MG63 (cell line): ENCODE results near the gene TTC28. TPM values are rescaled to one million over a fixed set of nuclear protein-coding genes. Genes with fewer than 3 reads are reported as not detected.
"Not testable (repeated sequence)": the region's sequence is repeated elsewhere in the genome, so short reads cannot be mapped to it uniquely, and the experiment has no call there.

Experiments
- DNase-seq: peaks from one replicate; pipeline ENCODE4 v3.0.0-alpha.2; 2020
- H3K27me3 ChIP-seq: fragments of 250-450 bp; sonication (Bioruptor Pico); 2 replicates; pipeline ENCODE4 v1.5.1; 2020; ENCODE audit warnings: mild to moderate bottlenecking, moderate library complexity
- H3K36me3 ChIP-seq: fragments of 250-450 bp; sonication (Bioruptor Pico); 2 replicates; pipeline ENCODE4 v1.5.1; 2020; ENCODE audit warnings: mild to moderate bottlenecking, moderate library complexity
- H3K4me3 ChIP-seq: fragments of 250-450 bp; sonication (Bioruptor Pico); 2 replicates; pipeline ENCODE4 v1.5.1; 2020; ENCODE audit warnings: mild to moderate bottlenecking, moderate library complexity
- H3K9me3 ChIP-seq: fragments of 250-450 bp; sonication (Bioruptor Pico); 2 replicates; pipeline ENCODE4 v1.5.1; 2020; ENCODE audit warnings: mild to moderate bottlenecking, moderate library complexity
- total RNA-seq: library from RNA; depleted of rRNA; stranded (reverse); fragments of >200 nt; shearing (Covaris generic); gene quantifications from 2 replicates; pipeline ENCODE4 v1.2.3, GENCODE V29; 2014; ENCODE audit warnings: low replicate concordance

TTC28 gene
- total RNA-seq, 1 experiment from 2014 or later: 3.1 TPM

- DNase-seq: no peak
- Histone ChIP-seq H3K9me3 (no peaks in the 10 kb centered on the region), H3K27me3 (no peaks in the 10 kb centered on the region), H3K36me3 (no peaks in the 10 kb centered on the region), H3K4me3 (no peak overlapping the region)
Observed at GRCh38 chr22:28593299-28593698, 86.3 kb downstream of the TTC28 start.

GRCh38 chr22:28589102-28589750, 90.4 kb downstream of the TTC28 start:
- Histone ChIP-seq H3K36me3 (no peaks in the 10 kb centered on the region), H3K4me3 (no peak overlapping the region), H3K9me3 (no peaks in the 10 kb centered on the region; the same call in 1 of the 2 replicates), H3K27me3 (no peaks in the 10 kb centered on the region)
- no peak for DNase-seq

GRCh38 chr22:28585324-28585723, 94.3 kb downstream of the TTC28 start:
- Histone ChIP-seq H3K27me3 (no peaks in the 10 kb centered on the region), H3K4me3 (no peak overlapping the region), H3K36me3 (no peaks in the 10 kb centered on the region), H3K9me3 (no peaks in the 10 kb centered on the region; the same call in 1 of the 2 replicates)
- DNase-seq: no peak

- Histone ChIP-seq H3K27me3 (no peaks in the 10 kb centered on the region), H3K36me3 (no peaks in the 10 kb centered on the region), H3K4me3 (no peak overlapping the region), H3K9me3 (no peaks in the 10 kb centered on the region; the same call in 1 of the 2 replicates)
- DNase-seq: peak; percentile 8
Observed at GRCh38 chr22:28582806-28583205, 96.8 kb downstream of the TTC28 start.

- H3K27me3 ChIP-seq: no peaks in the 10 kb centered on the region
- no peaks in the 10 kb centered on the region; the same call in 1 of the 2 replicates for H3K9me3 ChIP-seq
- no peak overlapping the region for H3K4me3 ChIP-seq
- H3K36me3 ChIP-seq: no peaks in the 10 kb centered on the region
- DNase-seq: no peak
Observed at GRCh38 chr22:28581016-28581415, 98.6 kb downstream of the TTC28 start.

- Histone ChIP-seq H3K36me3 (no peaks in the 10 kb centered on the region), H3K4me3 (no peak overlapping the region), H3K27me3 (no peaks in the 10 kb centered on the region), H3K9me3 (no peaks in the 10 kb centered on the region)
- no peak for DNase-seq
Observed at GRCh38 chr22:28576162-28576561, 103.5 kb downstream of the TTC28 start.

GRCh38 chr22:28574159-28574788, 105.4 kb downstream of the TTC28 start:
- no peaks in the 10 kb centered on the region for H3K27me3 ChIP-seq
- H3K4me3 ChIP-seq: no peak overlapping the region
- no peak for DNase-seq
- H3K36me3 ChIP-seq: no peaks in the 10 kb centered on the region; the same call in 1 of the 2 replicates
- no peaks in the 10 kb centered on the region; the same call in 1 of the 2 replicates for H3K9me3 ChIP-seq

- DNase-seq: no peak
- H3K9me3 ChIP-seq: no peaks in the 10 kb centered on the region; the same call in 1 of the 2 replicates
- H3K27me3 ChIP-seq: no peaks in the 10 kb centered on the region
- no peak overlapping the region for H3K4me3 ChIP-seq
- H3K36me3 ChIP-seq: no peaks in the 10 kb centered on the region; the same call in 1 of the 2 replicates
Observed at GRCh38 chr22:28570696-28571373, 108.8 kb downstream of the TTC28 start.

GRCh38 chr22:28568974-28569373, 110.7 kb downstream of the TTC28 start:
- not testable (repeated sequence) for H3K27me3 ChIP-seq, H3K9me3 ChIP-seq, H3K4me3 ChIP-seq, DNase-seq, H3K36me3 ChIP-seq

- Histone ChIP-seq H3K27me3 (no peaks in the 10 kb centered on the region), H3K9me3 (no peaks in the 10 kb centered on the region; the same call in 1 of the 2 replicates), H3K4me3 (no peak overlapping the region), H3K36me3 (no peaks in the 10 kb centered on the region; the same call in 1 of the 2 replicates)
- no peak for DNase-seq
Observed at GRCh38 chr22:28568099-28568498, 111.5 kb downstream of the TTC28 start.

- H3K9me3 ChIP-seq, H3K36me3 ChIP-seq, H3K27me3 ChIP-seq, DNase-seq, H3K4me3 ChIP-seq: not testable (repeated sequence)
Observed at GRCh38 chr22:28566920-28567499, 112.6 kb downstream of the TTC28 start.

GRCh38 chr22:28563636-28564035, 116.0 kb downstream of the TTC28 start:
- DNase-seq: no peak
- H3K4me3 ChIP-seq: no peak overlapping the region
- H3K36me3 ChIP-seq: no peaks in the 10 kb centered on the region
- no peaks in the 10 kb centered on the region for H3K9me3 ChIP-seq
- no peaks in the 10 kb centered on the region for H3K27me3 ChIP-seq

- Histone ChIP-seq H3K4me3 (no peak overlapping the region), H3K27me3 (no peaks in the 10 kb centered on the region), H3K9me3 (0 out of 2 replicates have a peak, but pooled peaks cover 3% of the 10 kb centered on the region), H3K36me3 (no peaks in the 10 kb centered on the region)
- no peak for DNase-seq
Observed at GRCh38 chr22:28562324-28562723, 117.3 kb downstream of the TTC28 start.

- H3K36me3 ChIP-seq, H3K9me3 ChIP-seq, DNase-seq, H3K4me3 ChIP-seq, H3K27me3 ChIP-seq: not testable (repeated sequence)
Observed at GRCh38 chr22:28560743-28561101, 118.9 kb downstream of the TTC28 start.

GRCh38 chr22:28560046-28560742, 119.4 kb downstream of the TTC28 start:
- 0 out of 2 replicates have a peak, but pooled peaks cover 3% of the 10 kb centered on the region for H3K9me3 ChIP-seq
- no peak for DNase-seq
- H3K27me3 ChIP-seq: no peaks in the 10 kb centered on the region

GRCh38 chr22:28557184-28557583, 122.5 kb downstream of the TTC28 start:
- H3K27me3 ChIP-seq: no peaks in the 10 kb centered on the region
- no peak for DNase-seq
- H3K36me3 ChIP-seq: no peaks in the 10 kb centered on the region
- no peak overlapping the region for H3K4me3 ChIP-seq
- H3K9me3 ChIP-seq: 0 out of 2 replicates have a peak, but pooled peaks cover 3% of the 10 kb centered on the region

More at GRCh38 chr22:28560046-28560742, 119.4 kb downstream of the TTC28 start:
- Histone ChIP-seq H3K4me3 (no peak overlapping the region), H3K36me3 (no peaks in the 10 kb centered on the region)
